ENCODE results near the gene PUSL1. TPM values are rescaled to one million over a fixed set of nuclear protein-coding genes. Genes with fewer than 3 reads are reported as not detected.
"Not testable (repeated sequence)": the region's sequence is repeated elsewhere in the genome, so short reads cannot be mapped to it uniquely, and the experiment has no call there.

The PUSL1 gene
- polyA plus RNA-seq, 3 donors from 2014 or later, result 17.3 to 25.4 (median 18.9) TPM

GRCh38 chr1:1313500-1314236 is 5.3 kb downstream of the PUSL1 start:
- peaks cover 0 to 3% (median 3%) of the 10 kb centered on the region in 3 donors for H3K27me3 Mint-ChIP-seq (ENCODE audit: low read depth in 3 of 3)
- DNase-seq, result no peak
- peaks cover 0 to 4% (median 0%) of the 10 kb centered on the region in 3 donors for H3K36me3 Mint-ChIP-seq
- no peak overlapping the region for H3K4me3 Mint-ChIP-seq
- no peaks in the 10 kb centered on the region for H3K9me3 Mint-ChIP-seq
- H3K27ac Mint-ChIP-seq, result no peak overlapping the region
- H3K4me1 Mint-ChIP-seq, result no peaks in the 10 kb centered on the region

GRCh38 chr1:1314237-1314586 is 5.8 kb downstream of the PUSL1 start:
- H3K36me3 Mint-ChIP-seq, result peaks cover 0 to 4% (median 0%) of the 10 kb centered on the region in 3 donors
- DNase-seq, result no peak
- H3K4me1 Mint-ChIP-seq, result peaks cover under 1 to 1% of the 10 kb centered on the region in 2 donors
- peaks cover 0 to 3% (median 2%) of the 10 kb centered on the region in 3 donors for H3K27me3 Mint-ChIP-seq (ENCODE audit: low read depth in 3 of 3)
- H3K27ac Mint-ChIP-seq, result no peak overlapping the region
- no peak overlapping the region for H3K4me3 Mint-ChIP-seq
- H3K9me3 Mint-ChIP-seq, result no peaks in the 10 kb centered on the region

- no peak for DNase-seq
- Mint-ChIP-seq H3K9me3 (no peaks in the 10 kb centered on the region), H3K27ac (peak overlapping the region in 1 of 6 donors; percentile 35), H3K36me3 (peaks cover 0 to 4% (median 0%) of the 10 kb centered on the region in 3 donors), H3K27me3 (ENCODE audit: low read depth in 3 of 3) (peaks cover 0 to 3% (median 0%) of the 10 kb centered on the region in 3 donors), H3K4me1 (peaks cover 2 to 6% of the 10 kb centered on the region in 2 donors), H3K4me3 (no peak overlapping the region)
Observed at GRCh38 chr1:1314678-1315335, 6.4 kb downstream of the PUSL1 start.

- H3K27ac Mint-ChIP-seq, result no peak overlapping the region
- no peaks in the 10 kb centered on the region for H3K9me3 Mint-ChIP-seq
- H3K4me3 Mint-ChIP-seq, result no peak overlapping the region
- peaks cover 0 to under 1% (median 0%) of the 10 kb centered on the region in 3 donors for H3K27me3 Mint-ChIP-seq (ENCODE audit: low read depth in 3 of 3)
- H3K36me3 Mint-ChIP-seq, result peaks cover 0 to 4% (median 0%) of the 10 kb centered on the region in 3 donors
- no peak for DNase-seq
- peaks cover 4 to 7% of the 10 kb centered on the region in 2 donors for H3K4me1 Mint-ChIP-seq
Observed at GRCh38 chr1:1315435-1315954, 7.1 kb downstream of the PUSL1 start.

- not testable (repeated sequence) for H3K4me3 Mint-ChIP-seq
Observed at GRCh38 chr1:1316199-1316598, 7.8 kb downstream of the PUSL1 start.

GRCh38 chr1:1317420-1317819 is 9.0 kb downstream of the PUSL1 start:
- no peak for DNase-seq
- Mint-ChIP-seq H3K36me3 (peaks cover 0 to 4% (median 0%) of the 10 kb centered on the region in 3 donors), H3K4me1 (peaks cover 11 to 12% of the 10 kb centered on the region in 2 donors), H3K9me3 (no peaks in the 10 kb centered on the region), H3K27ac (no peak overlapping the region), H3K27me3 (ENCODE audit: low read depth in 3 of 3) (no peaks in the 10 kb centered on the region), H3K4me3 (no peak overlapping the region)

More at GRCh38 chr1:1316199-1316598, 7.8 kb downstream of the PUSL1 start:
- DNase-seq; H3K27ac Mint-ChIP-seq; H3K27me3 Mint-ChIP-seq (ENCODE audit: low read depth in 3 of 3); H3K36me3 Mint-ChIP-seq; H3K9me3 Mint-ChIP-seq; H3K4me1 Mint-ChIP-seq: not testable (repeated sequence)

GRCh38 chr1:1318131-1318652 is 9.8 kb downstream of the PUSL1 start:
- peaks cover 0 to 2% (median 0%) of the 10 kb centered on the region in 3 donors for H3K27me3 Mint-ChIP-seq (ENCODE audit: low read depth in 3 of 3)
- no peak overlapping the region for H3K27ac Mint-ChIP-seq
- H3K9me3 Mint-ChIP-seq, result no peaks in the 10 kb centered on the region
- peaks cover 0 to 4% (median 0%) of the 10 kb centered on the region in 3 donors for H3K36me3 Mint-ChIP-seq
- H3K4me3 Mint-ChIP-seq, result no peak overlapping the region
- H3K4me1 Mint-ChIP-seq, result peaks cover 16 to 20% of the 10 kb centered on the region in 2 donors
- DNase-seq, result no peak

- Mint-ChIP-seq H3K4me3 (peak overlapping the region in 1 of 5 donors; percentile 21), H3K36me3 (peaks cover 0 to 4% (median 0%) of the 10 kb centered on the region in 3 donors), H3K4me1 (peaks cover 21 to 27% of the 10 kb centered on the region in 2 donors), H3K9me3 (no peaks in the 10 kb centered on the region), H3K27me3 (ENCODE audit: low read depth in 3 of 3) (peaks cover 0 to 2% (median 2%) of the 10 kb centered on the region in 3 donors), H3K27ac (peak overlapping the region in 1 of 6 donors; percentile 34)
- no peak for DNase-seq
Observed at GRCh38 chr1:1318777-1319645, 10.6 kb downstream of the PUSL1 start.

GRCh38 chr1:1319646-1319941 is 11.2 kb downstream of the PUSL1 start:
- Mint-ChIP-seq H3K36me3 (peaks cover 0 to 4% (median 0%) of the 10 kb centered on the region in 3 donors), H3K4me1 (peaks cover 21 to 27% of the 10 kb centered on the region in 2 donors), H3K27me3 (ENCODE audit: low read depth in 3 of 3) (peaks cover 1 to 4% (median 2%) of the 10 kb centered on the region in 3 donors), H3K4me3 (peak overlapping the region in 1 of 5 donors; percentile 21), H3K9me3 (no peaks in the 10 kb centered on the region), H3K27ac (peak overlapping the region in 1 of 6 donors; percentile 34)
- DNase-seq, result no peak

GRCh38 chr1:1320666-1321448 is 12.5 kb downstream of the PUSL1 start:
- Mint-ChIP-seq H3K27me3 (ENCODE audit: low read depth in 3 of 3) (peaks cover 1 to 4% (median 2%) of the 10 kb centered on the region in 3 donors), H3K36me3 (peaks cover 0 to 4% (median 0%) of the 10 kb centered on the region in 3 donors), H3K4me1 (peaks cover 26 to 27% of the 10 kb centered on the region in 2 donors), H3K9me3 (no peaks in the 10 kb centered on the region), H3K27ac (no peak overlapping the region), H3K4me3 (peak overlapping the region in 1 of 5 donors; percentile 9)
- no peak for DNase-seq

GRCh38 chr1:1321477-1321876 is 13.1 kb downstream of the PUSL1 start:
- DNase-seq, result no peak
- Mint-ChIP-seq H3K9me3 (no peaks in the 10 kb centered on the region), H3K27ac (no peak overlapping the region), H3K27me3 (ENCODE audit: low read depth in 3 of 3) (peaks cover 1 to 4% (median 2%) of the 10 kb centered on the region in 3 donors), H3K4me3 (peak overlapping the region in 1 of 5 donors; percentile 9), H3K36me3 (peaks cover 0 to 4% (median 0%) of the 10 kb centered on the region in 3 donors), H3K4me1 (peaks cover 27 to 31% of the 10 kb centered on the region in 2 donors)

GRCh38 chr1:1322418-1322817 is 14.0 kb downstream of the PUSL1 start:
- no peak for DNase-seq
- Mint-ChIP-seq H3K27me3 (ENCODE audit: low read depth in 3 of 3) (peaks cover 1 to 4% (median 2%) of the 10 kb centered on the region in 3 donors), H3K36me3 (peaks cover 0 to under 1% (median 0%) of the 10 kb centered on the region in 3 donors), H3K9me3 (no peaks in the 10 kb centered on the region), H3K27ac (peak overlapping the region in 4 of 6 donors; percentile 50 to 78 (median 56)), H3K4me3 (peak overlapping the region; percentile 42 to 85 (median 72)), H3K4me1 (peaks cover 27 to 31% of the 10 kb centered on the region in 2 donors)

Data from immature natural killer cell (primary cell).